ENCODE results near the gene CLRN1. TPM values are rescaled to one million over a fixed set of nuclear protein-coding genes. Genes with fewer than 3 reads are reported as not detected.

Gene CLRN1, protein sequence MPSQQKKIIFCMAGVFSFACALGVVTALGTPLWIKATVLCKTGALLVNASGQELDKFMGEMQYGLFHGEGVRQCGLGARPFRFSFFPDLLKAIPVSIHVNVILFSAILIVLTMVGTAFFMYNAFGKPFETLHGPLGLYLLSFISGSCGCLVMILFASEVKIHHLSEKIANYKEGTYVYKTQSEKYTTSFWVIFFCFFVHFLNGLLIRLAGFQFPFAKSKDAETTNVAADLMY
- total RNA-seq = not detected in 2 replicates
- not detected in 2 replicates for polyA plus RNA-seq

DNA sequence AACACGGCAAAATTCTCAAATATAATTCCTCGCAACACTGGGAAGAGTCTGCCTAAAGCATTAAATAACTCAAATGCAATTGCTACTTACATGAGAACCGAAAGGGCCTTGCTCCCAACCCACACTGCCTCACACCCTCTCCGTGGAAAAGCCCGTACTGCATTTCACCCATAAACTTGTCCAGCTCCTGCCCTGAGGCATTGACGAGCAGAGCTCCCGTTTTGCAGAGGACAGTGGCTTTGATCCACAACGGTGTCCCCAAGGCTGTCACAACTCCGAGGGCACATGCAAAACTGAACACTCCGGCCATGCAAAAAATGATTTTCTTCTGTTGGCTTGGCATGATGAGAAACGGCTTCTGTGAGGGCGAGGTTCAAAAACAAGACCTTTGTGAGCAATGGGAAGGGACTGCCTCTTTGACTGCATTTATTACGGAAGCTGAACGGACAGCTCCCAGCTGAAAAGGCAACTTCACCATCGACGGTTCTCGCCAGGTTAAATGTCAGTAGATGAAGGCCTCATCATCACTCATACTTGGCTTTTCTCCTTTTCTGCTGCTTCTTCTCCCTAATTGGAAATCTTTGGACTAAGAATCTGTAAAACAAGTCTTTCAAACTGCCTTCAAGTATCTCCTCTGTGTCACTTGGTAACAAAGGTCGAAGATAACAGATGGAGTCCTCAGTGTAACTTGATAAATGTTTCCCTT is at the start of gene CLRN1:
TSS of gene CLRN1 (minus strand) at position 362 of the 706 bp plus-strand sequence. CDS start at position 343, 19 bp downstream.
- Histone ChIP-seq H4K20me1 (ENCODE audit: insufficient read depth, poor library complexity, severe bottlenecking) (no peaks in the 10 kb centered on the region), H3K9me3 (ENCODE audit: low read depth) (no peaks in the 10 kb centered on the region), H3K4me2 (peak within 1 kb of the TSS; percentile 27), H3K79me2 (no peaks in the 10 kb centered on the region), H3K9me2 (replicated peaks; ENCODE audit: insufficient read depth) (no peaks in the 10 kb centered on the region), H3K27me3 (no peaks in the 10 kb centered on the region), H3K36me3 (replicated peaks; ENCODE audit: insufficient read depth, low read depth) (no peaks in the 10 kb centered on the region), H3K4me3 (no peak within 1 kb of the TSS), H3K4me1 (ENCODE audit: insufficient read depth) (no peaks in the 10 kb centered on the region), H3K27ac (no peak within 1 kb of the TSS), H2AFZ (no peak within 1 kb of the TSS)
- TF ChIP-seq EZH2 (IDR thresholded peaks at IDR 0.05; ENCODE audit: borderline replicate concordance) = no peak
- TF ChIP-seq EZH2phosphoT487 (IDR thresholded peaks at IDR 0.05; ENCODE audit: low read depth, severe bottlenecking, unreplicated experiment) = no peak
- TF ChIP-seq, protein P1, sequence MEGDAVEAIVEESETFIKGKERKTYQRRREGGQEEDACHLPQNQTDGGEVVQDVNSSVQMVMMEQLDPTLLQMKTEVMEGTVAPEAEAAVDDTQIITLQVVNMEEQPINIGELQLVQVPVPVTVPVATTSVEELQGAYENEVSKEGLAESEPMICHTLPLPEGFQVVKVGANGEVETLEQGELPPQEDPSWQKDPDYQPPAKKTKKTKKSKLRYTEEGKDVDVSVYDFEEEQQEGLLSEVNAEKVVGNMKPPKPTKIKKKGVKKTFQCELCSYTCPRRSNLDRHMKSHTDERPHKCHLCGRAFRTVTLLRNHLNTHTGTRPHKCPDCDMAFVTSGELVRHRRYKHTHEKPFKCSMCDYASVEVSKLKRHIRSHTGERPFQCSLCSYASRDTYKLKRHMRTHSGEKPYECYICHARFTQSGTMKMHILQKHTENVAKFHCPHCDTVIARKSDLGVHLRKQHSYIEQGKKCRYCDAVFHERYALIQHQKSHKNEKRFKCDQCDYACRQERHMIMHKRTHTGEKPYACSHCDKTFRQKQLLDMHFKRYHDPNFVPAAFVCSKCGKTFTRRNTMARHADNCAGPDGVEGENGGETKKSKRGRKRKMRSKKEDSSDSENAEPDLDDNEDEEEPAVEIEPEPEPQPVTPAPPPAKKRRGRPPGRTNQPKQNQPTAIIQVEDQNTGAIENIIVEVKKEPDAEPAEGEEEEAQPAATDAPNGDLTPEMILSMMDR (IDR thresholded peaks at IDR 0.05; ENCODE audit: poor library complexity) = no peak
- peak; percentile 11 for DNase-seq (ENCODE audit: low spot score)
- 48% methylated on average over 18 of the region's 18 CpGs for WGBS (ENCODE audit: low lambda C conversion rate, missing lambda C conversion rate)

DNA sequence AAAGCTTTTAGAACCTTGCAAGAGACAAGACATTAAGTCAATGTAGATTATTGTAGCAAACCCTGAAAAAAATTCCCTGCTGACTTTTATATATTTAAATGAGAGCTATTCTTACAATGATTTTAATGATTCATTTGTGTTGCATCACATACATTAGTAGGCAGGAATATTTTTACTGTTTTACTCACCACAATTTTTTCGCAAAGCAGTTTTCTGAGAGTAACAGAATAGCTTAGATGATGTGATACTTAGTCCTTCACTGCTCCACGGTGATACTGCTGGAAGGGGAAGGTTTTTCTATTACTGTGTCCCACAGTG is 43.9 kb upstream of the CLRN1 start:
- H3K27ac ChIP-seq = no peak overlapping the region

DNA sequence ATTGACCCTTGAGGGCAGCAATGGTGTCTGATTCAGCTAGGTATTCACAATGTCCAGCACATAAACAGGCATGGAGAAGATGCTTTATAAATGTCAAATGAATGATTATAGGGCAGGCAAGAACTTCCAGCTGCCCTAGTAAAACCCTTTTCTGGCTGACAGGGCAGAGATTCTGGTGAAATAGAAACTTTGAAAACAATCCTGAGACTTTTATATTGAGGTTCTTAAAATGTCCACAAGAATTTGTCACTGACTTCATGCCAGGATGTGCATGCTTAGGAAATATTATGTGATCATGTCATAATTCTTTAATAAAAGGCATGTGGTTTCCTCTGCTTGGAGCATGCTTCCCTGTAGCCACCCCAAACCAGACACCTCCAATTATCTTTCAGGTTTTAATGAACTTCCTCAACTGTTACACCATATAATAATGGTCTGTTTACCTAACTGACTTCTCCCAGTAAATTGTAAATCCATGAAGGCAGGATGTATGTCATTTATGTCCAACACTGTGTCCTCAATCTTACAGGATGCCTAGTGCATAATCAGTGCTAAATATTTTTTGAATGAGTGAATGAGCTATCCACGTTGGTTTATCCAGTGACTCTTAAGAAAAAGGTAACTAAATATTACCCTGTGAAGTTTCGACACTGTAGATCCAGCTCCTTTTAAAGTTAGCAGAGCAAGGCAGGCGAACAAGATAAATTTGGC is 43.4 kb upstream of the CLRN1 start:
- DNase-seq (ENCODE audit: low spot score) = no peak
- H3K79me2 ChIP-seq = no peaks in the 10 kb centered on the region
- no peak overlapping the region for H3K4me3 ChIP-seq
- H3K4me2 ChIP-seq = peak overlapping the region; percentile 23
- no peaks in the 10 kb centered on the region for H3K9me3 ChIP-seq (ENCODE audit: low read depth)
- H3K27ac ChIP-seq = peak overlapping the region; percentile 12
- no peaks in the 10 kb centered on the region for H3K27me3 ChIP-seq
- no peaks in the 10 kb centered on the region for H4K20me1 ChIP-seq (ENCODE audit: insufficient read depth, poor library complexity, severe bottlenecking)
- no peaks in the 10 kb centered on the region for H3K9me2 ChIP-seq (replicated peaks; ENCODE audit: insufficient read depth)
- 68% methylated on average over 3 of the region's 3 CpGs for WGBS (ENCODE audit: low lambda C conversion rate, missing lambda C conversion rate)
- no peak for TF ChIP-seq EZH2phosphoT487 (IDR thresholded peaks at IDR 0.05; ENCODE audit: low read depth, severe bottlenecking, unreplicated experiment)
- TF ChIP-seq, protein P1 (IDR thresholded peaks at IDR 0.05; ENCODE audit: poor library complexity) = no peak
- no peak for TF ChIP-seq EZH2 (IDR thresholded peaks at IDR 0.05; ENCODE audit: borderline replicate concordance)
- H2AFZ ChIP-seq = no peak overlapping the region
- no peaks in the 10 kb centered on the region for H3K36me3 ChIP-seq (replicated peaks; ENCODE audit: insufficient read depth, low read depth)
- H3K4me1 ChIP-seq (ENCODE audit: insufficient read depth) = peaks cover 23% of the 10 kb centered on the region

More for the DNA sequence above, 43.9 kb upstream of the CLRN1 start:
- Histone ChIP-seq H3K9me3 (ENCODE audit: low read depth) (no peaks in the 10 kb centered on the region), H4K20me1 (ENCODE audit: insufficient read depth, poor library complexity, severe bottlenecking) (no peaks in the 10 kb centered on the region), H3K4me1 (ENCODE audit: insufficient read depth) (peaks cover 23% of the 10 kb centered on the region), H3K79me2 (no peaks in the 10 kb centered on the region), H3K36me3 (replicated peaks; ENCODE audit: insufficient read depth, low read depth) (no peaks in the 10 kb centered on the region), H3K4me2 (no peak overlapping the region), H3K9me2 (replicated peaks; ENCODE audit: insufficient read depth) (no peaks in the 10 kb centered on the region), H3K27me3 (no peaks in the 10 kb centered on the region), H2AFZ (no peak overlapping the region), H3K4me3 (no peak overlapping the region)
- no peak for TF ChIP-seq EZH2 (IDR thresholded peaks at IDR 0.05; ENCODE audit: borderline replicate concordance)
- TF ChIP-seq, protein P1 (IDR thresholded peaks at IDR 0.05; ENCODE audit: poor library complexity) = no peak
- TF ChIP-seq EZH2phosphoT487 (IDR thresholded peaks at IDR 0.05; ENCODE audit: low read depth, severe bottlenecking, unreplicated experiment) = no peak
- DNase-seq (ENCODE audit: low spot score) = no peak
- WGBS (ENCODE audit: low lambda C conversion rate, missing lambda C conversion rate) = 88% methylated on average over 2 of the region's 2 CpGs

All from hepatocyte (in vitro differentiated cells).